ENCODE data around the gene ING5. TPM values are rescaled to one million over a fixed set of nuclear protein-coding genes. Genes with fewer than 3 reads are reported as not detected.

The ING5 gene
- polyA plus RNA-seq, 3 donors = 6.5 to 29.5 (median 6.6) TPM

- WGBS (ENCODE audit: insufficient coverage) = 0% methylated on average over 35 of the region's 37 CpGs
- H3K27me3 ChIP-seq (ENCODE audit: control insufficient read depth in 2 of 2, insufficient read depth in 2 of 2, low read length in 2 of 2) = no peaks in the 10 kb centered on the region
- peak overlapping the region; percentile 50 to 89 for H3K27ac ChIP-seq (ENCODE audit: low read depth in 1 of 2, low read length in 2 of 2)
- H3K27me3 Mint-ChIP-seq (ENCODE audit: low read depth in 3 of 3) = peaks cover 0 to 1% (median 0%) of the 10 kb centered on the region in 3 donors
- peaks cover 18 to 48% of the 10 kb centered on the region in 2 donors for H3K36me3 ChIP-seq (replicated peaks in 1 of 2; ENCODE audit: control insufficient read depth in 1 of 2, insufficient read depth in 2 of 2, low read length in 2 of 2)
- H3K4me2 ChIP-seq (replicated peaks; ENCODE audit: extremely low read depth, low read length, poor library complexity, severe bottlenecking) = peak overlapping the region; percentile 94
- peak overlapping the region; percentile 99 for H2AFZ ChIP-seq (ENCODE audit: insufficient read depth, low read depth, low read length, poor library complexity, severe bottlenecking)
- H3K27ac Mint-ChIP-seq = peak overlapping the region; percentile 12 to 87 (median 76)
- no peaks in the 10 kb centered on the region for H4K20me1 ChIP-seq (ENCODE audit: insufficient read depth, low read length)
- intact Hi-C loops (cut with micrococcal nuclease) = loop anchor here (2.0 to 10.0 kb wide), 6 partner anchors 15 to 179 kb away; partner anchors contain the start of genes D2HGDH (in 2 of the 2), ATG4B (in 1 of the 2), ING5 (in 1 of the 2) and STK25 (in 1 of the 2)
- H3K4me1 ChIP-seq (ENCODE audit: control insufficient read depth in 1 of 2, insufficient read depth in 2 of 2, low read length in 2 of 2) = peaks cover 20 to 24% of the 10 kb centered on the region in 2 donors
- H3K4me1 Mint-ChIP-seq = peaks cover 25% of the 10 kb centered on the region
- H3K9me3 ChIP-seq (replicated peaks in 1 of 2; ENCODE audit: control insufficient read depth in 1 of 2, insufficient read depth in 1 of 2, low read length in 2 of 2) = no peaks in the 10 kb centered on the region
- TF ChIP-seq, protein P1, sequence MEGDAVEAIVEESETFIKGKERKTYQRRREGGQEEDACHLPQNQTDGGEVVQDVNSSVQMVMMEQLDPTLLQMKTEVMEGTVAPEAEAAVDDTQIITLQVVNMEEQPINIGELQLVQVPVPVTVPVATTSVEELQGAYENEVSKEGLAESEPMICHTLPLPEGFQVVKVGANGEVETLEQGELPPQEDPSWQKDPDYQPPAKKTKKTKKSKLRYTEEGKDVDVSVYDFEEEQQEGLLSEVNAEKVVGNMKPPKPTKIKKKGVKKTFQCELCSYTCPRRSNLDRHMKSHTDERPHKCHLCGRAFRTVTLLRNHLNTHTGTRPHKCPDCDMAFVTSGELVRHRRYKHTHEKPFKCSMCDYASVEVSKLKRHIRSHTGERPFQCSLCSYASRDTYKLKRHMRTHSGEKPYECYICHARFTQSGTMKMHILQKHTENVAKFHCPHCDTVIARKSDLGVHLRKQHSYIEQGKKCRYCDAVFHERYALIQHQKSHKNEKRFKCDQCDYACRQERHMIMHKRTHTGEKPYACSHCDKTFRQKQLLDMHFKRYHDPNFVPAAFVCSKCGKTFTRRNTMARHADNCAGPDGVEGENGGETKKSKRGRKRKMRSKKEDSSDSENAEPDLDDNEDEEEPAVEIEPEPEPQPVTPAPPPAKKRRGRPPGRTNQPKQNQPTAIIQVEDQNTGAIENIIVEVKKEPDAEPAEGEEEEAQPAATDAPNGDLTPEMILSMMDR (IDR thresholded peaks at IDR 0.05) = no peak
- H3K4me3 ChIP-seq (replicated peaks in 1 of 3; ENCODE audit: low read depth in 2 of 3, low read length in 3 of 3) = peak overlapping the region; percentile 82 to 92 (median 89)
- peaks cover 67% of the 10 kb centered on the region for H3K79me2 ChIP-seq (ENCODE audit: insufficient read depth, low read length)
- peaks cover 20 to 31% of the 10 kb centered on the region in 2 donors for H3K36me3 Mint-ChIP-seq
- DNase-seq = no peak
- H3K9me3 Mint-ChIP-seq = no peaks in the 10 kb centered on the region
- H3K4me3 Mint-ChIP-seq = peak overlapping the region; percentile 88 to 89
- peak overlapping the region; percentile 67 for H3K9ac ChIP-seq (ENCODE audit: insufficient read depth, low read length, poor library complexity, severe bottlenecking)
Measured at GRCh38 chr2:241686324-241686649, 15.6 kb upstream of the ING5 start.

- TF ChIP-seq, protein P1 (IDR thresholded peaks at IDR 0.05) = no peak
- Mint-ChIP-seq H3K27me3 (ENCODE audit: low read depth in 3 of 3) (peaks cover 0 to 1% (median 0%) of the 10 kb centered on the region in 3 donors), H3K36me3 (peaks cover 20 to 27% of the 10 kb centered on the region in 2 donors), H3K27ac (peak within 1 kb of the TSS; percentile 80 to 96 (median 89)), H3K4me3 (peak within 1 kb of the TSS; percentile 89 to 94), H3K4me1 (peaks cover 25% of the 10 kb centered on the region), H3K9me3 (no peaks in the 10 kb centered on the region)
- intact Hi-C loops (cut with micrococcal nuclease) = loop anchor here (2.0 to 10.0 kb wide), 6 partner anchors 14 to 180 kb away; partner anchors contain the start of genes D2HGDH (in 2 of the 2), ATG4B (in 1 of the 2), ING5 (in 1 of the 2) and STK25 (in 1 of the 2)
- Histone ChIP-seq H3K27ac (ENCODE audit: low read depth in 1 of 2, low read length in 2 of 2) (peak within 1 kb of the TSS; percentile 50 to 89), H4K20me1 (ENCODE audit: insufficient read depth, low read length) (no peaks in the 10 kb centered on the region), H3K4me1 (ENCODE audit: control insufficient read depth in 1 of 2, insufficient read depth in 2 of 2, low read length in 2 of 2) (peaks cover 20 to 24% of the 10 kb centered on the region in 2 donors), H3K4me2 (replicated peaks; ENCODE audit: extremely low read depth, low read length, poor library complexity, severe bottlenecking) (peak within 1 kb of the TSS; percentile 94), H3K79me2 (ENCODE audit: insufficient read depth, low read length) (peaks cover 67% of the 10 kb centered on the region), H3K9ac (ENCODE audit: insufficient read depth, low read length, poor library complexity, severe bottlenecking) (peak within 1 kb of the TSS; percentile 88), H3K9me3 (replicated peaks in 1 of 2; ENCODE audit: control insufficient read depth in 1 of 2, insufficient read depth in 1 of 2, low read length in 2 of 2) (no peaks in the 10 kb centered on the region), H3K4me3 (replicated peaks in 1 of 3; ENCODE audit: low read depth in 2 of 3, low read length in 3 of 3) (peak within 1 kb of the TSS; percentile 87 to 92 (median 89)), H3K36me3 (replicated peaks in 1 of 2; ENCODE audit: control insufficient read depth in 1 of 2, insufficient read depth in 2 of 2, low read length in 2 of 2) (peaks cover 15 to 48% of the 10 kb centered on the region in 2 donors), H2AFZ (ENCODE audit: insufficient read depth, low read depth, low read length, poor library complexity, severe bottlenecking) (peak within 1 kb of the TSS; percentile 99), H3K27me3 (ENCODE audit: control insufficient read depth in 2 of 2, insufficient read depth in 2 of 2, low read length in 2 of 2) (no peaks in the 10 kb centered on the region)
- peak; percentile 92 to 97 (median 96) for DNase-seq
- WGBS (ENCODE audit: insufficient coverage) = under 1% methylated on average over 102 of the region's 102 CpGs
Measured at GRCh38 chr2:241686650-241687425, 15.0 kb upstream of the ING5 start, which contains the start of gene DTYMK. TSS of gene DTYMK (minus strand) at chr2:241686815. CDS start at chr2:241686783, 32 bp downstream.
